Measurements from ENCODE around the gene UBB. TPM values are rescaled to one million over a fixed set of nuclear protein-coding genes. Genes with fewer than 3 reads are reported as not detected.

The UBB gene
- total and polyA plus RNA-seq, 2 experiments from 2014 or later: 871 to 1,692 TPM

GRCh38 chr17:16352667-16353316 is 28.1 kb upstream of the UBB start (continued):
- TF ChIP-seq ZNF462 (CRISPR knock-in tag; IDR thresholded peaks at IDR 0.05) (no peak), ZNF114 (CRISPR knock-in tag; IDR thresholded peaks at IDR 0.05) (no peak), CREB1 (CRISPR knock-in tag; IDR thresholded peaks at IDR 0.05; ENCODE audit: low read depth) (no peak), JUNB (IDR thresholded peaks at IDR 0.05; ENCODE audit: unreplicated experiment) (no peak)

GRCh38 chr17:16353317-16354174 is 27.3 kb upstream of the UBB start, which contains the start of gene CENPV:
Gene CENPV, minus strand, starts transcription at chr17:16353469. Its CDS starts 33 bp downstream, at chr17:16353436.
- peak within 1 kb of the TSS; percentile 88 for H3K4me2 ChIP-seq
- H3K27ac ChIP-seq (ENCODE audit: low read depth): peak within 1 kb of the TSS; percentile 78
- peaks cover 38% of the 10 kb centered on the region for H3K79me2 ChIP-seq (replicated peaks; ENCODE audit: insufficient read depth)
- peak within 1 kb of the TSS; percentile 99 for H3K4me3 Mint-ChIP-seq
- H2AFZ ChIP-seq: peak within 1 kb of the TSS; percentile 91
- DNase-seq (ENCODE audit: low spot score): peak; percentile 92
- H3K36me3 ChIP-seq (ENCODE audit: insufficient read depth): peaks cover 14% of the 10 kb centered on the region
- peaks cover 17% of the 10 kb centered on the region for H3F3A ChIP-seq (replicated peaks; ENCODE audit: low read depth)
- peak; percentile 85 for ATAC-seq
- H3K9me3 Mint-ChIP-seq: no peaks in the 10 kb centered on the region; the same call in 2 of the 3 replicates
- peak within 1 kb of the TSS; percentile 76 for H3K4me3 ChIP-seq
- H3K4me1 ChIP-seq (ENCODE audit: insufficient read depth): peaks cover 25% of the 10 kb centered on the region
- H4K20me1 ChIP-seq (replicated peaks; ENCODE audit: insufficient read depth): peaks cover 19% of the 10 kb centered on the region
- no peaks in the 10 kb centered on the region for H3K9me2 ChIP-seq (ENCODE audit: insufficient read depth)
- H3K4me1 Mint-ChIP-seq: peaks cover 14% of the 10 kb centered on the region
- peaks cover 26% of the 10 kb centered on the region for H3K27me3 Mint-ChIP-seq (ENCODE audit: insufficient read depth, low read depth, poor library complexity)
- peaks cover 28% of the 10 kb centered on the region for H3K36me3 Mint-ChIP-seq (ENCODE audit: low read depth)
- peak within 1 kb of the TSS; percentile 98 for H3K27ac Mint-ChIP-seq
- peaks cover 17% of the 10 kb centered on the region; the same call in 1 of the 2 replicates for H3K27me3 ChIP-seq (ENCODE audit: insufficient read depth)
- TF ChIP-seq POLR2AphosphoS5 (IDR thresholded peaks at IDR 0.05; ENCODE audit: low read depth): peak; percentile 50
- no peak for TF ChIP-seq CREB1 (CRISPR knock-in tag; IDR thresholded peaks at IDR 0.05; ENCODE audit: low read depth)
- peak in 1 of 2 experiments; percentile 32; a peak in 2 of 4 replicates for TF ChIP-seq CTCF (conservative IDR thresholded peaks at IDR 0.05; ENCODE audit: low read depth in 2 of 2)
- TF ChIP-seq REST (IDR thresholded peaks at IDR 0.05; ENCODE audit: unreplicated experiment): no peak
- no peak for TF ChIP-seq ZNF331 (CRISPR knock-in tag; IDR thresholded peaks at IDR 0.05; ENCODE audit: low read depth)
- TF ChIP-seq EZH2 (IDR thresholded peaks at IDR 0.05; ENCODE audit: low read depth, unreplicated experiment): no peak
- no peak for TF ChIP-seq NANOG (IDR thresholded peaks at IDR 0.05; ENCODE audit: borderline replicate concordance)
- no peak for TF ChIP-seq ZNF114 (CRISPR knock-in tag; IDR thresholded peaks at IDR 0.05)
- no peak for TF ChIP-seq STAT1 (IDR thresholded peaks at IDR 0.05; ENCODE audit: unreplicated experiment)

Measured in GM23338 (cell line).